Erythroblast (primary cell): Measurements from ENCODE around the gene EXPH5.
"Not testable (repeated sequence)": the region's sequence is repeated elsewhere in the genome, so short reads cannot be mapped to it uniquely, and the experiment has no call there.

Source experiments
- DNase-seq, 2 experiments: peaks; one replicate each; lab custom pipeline; 2025; lab: John Stamatoyannopoulos, UW
- GATA1 ChIP-seq: IDR thresholded peaks from 2 replicates; pipeline ENCODE4 v1.6.1; 2011; ENCODE audit warnings: low read depth, mild to moderate bottlenecking, control low read depth, low read length, moderate library complexity
- POLR2A ChIP-seq: IDR thresholded peaks from 2 replicates; pipeline ENCODE4 v1.6.1; 2011; ENCODE audit warnings: mild to moderate bottlenecking, low read length

The EXPH5 gene

GRCh38 chr11:108593214-108593922, at the start of gene EXPH5:
EXPH5 (minus strand) TSS chr11:108593768; CDS start chr11:108593536, 232 bp downstream.
- peak; percentile 94 for DNase-seq
- TF ChIP-seq GATA1, result no peak
- TF ChIP-seq POLR2A, result no peak

GRCh38 chr11:108641752-108642151, 48.2 kb upstream of the EXPH5 start:
- DNase-seq, result not testable (repeated sequence)

- no peak for DNase-seq
- no peak for TF ChIP-seq POLR2A
- TF ChIP-seq GATA1, result no peak
Observed at GRCh38 chr11:108639146-108639545, 45.6 kb upstream of the EXPH5 start.

GRCh38 chr11:108636222-108636621, 42.7 kb upstream of the EXPH5 start:
- no peak for DNase-seq
- TF ChIP-seq POLR2A (no peak), GATA1 (no peak)

- no peak for DNase-seq
Observed at GRCh38 chr11:108635106-108635505, 41.5 kb upstream of the EXPH5 start.

GRCh38 chr11:108632041-108632704, 38.6 kb upstream of the EXPH5 start:
- DNase-seq, result no peak
- TF ChIP-seq POLR2A (no peak), GATA1 (no peak)

More at GRCh38 chr11:108635106-108635505, 41.5 kb upstream of the EXPH5 start:
- TF ChIP-seq POLR2A, result no peak
- no peak for TF ChIP-seq GATA1

GRCh38 chr11:108629274-108629673, 35.7 kb upstream of the EXPH5 start:
- no peak for DNase-seq
- TF ChIP-seq POLR2A, result no peak
- TF ChIP-seq GATA1, result no peak

- peak in 1 of 2 experiments; percentile 49 for DNase-seq
- no peak for TF ChIP-seq GATA1
Observed at GRCh38 chr11:108628812-108629211, 35.2 kb upstream of the EXPH5 start.

GRCh38 chr11:108628326-108628725, 34.8 kb upstream of the EXPH5 start:
- no peak for DNase-seq
- no peak for TF ChIP-seq GATA1
- no peak for TF ChIP-seq POLR2A

GRCh38 chr11:108624196-108624925, 30.8 kb upstream of the EXPH5 start:
- TF ChIP-seq GATA1, result no peak
- DNase-seq, result no peak

- TF ChIP-seq POLR2A (no peak), GATA1 (no peak)
- no peak for DNase-seq
Observed at GRCh38 chr11:108622341-108622740, 28.8 kb upstream of the EXPH5 start.

GRCh38 chr11:108620958-108621772, 27.6 kb upstream of the EXPH5 start:
- TF ChIP-seq GATA1, result no peak
- no peak for TF ChIP-seq POLR2A
- no peak for DNase-seq

GRCh38 chr11:108618529-108618928, 25.0 kb upstream of the EXPH5 start:
- no peak for DNase-seq
- TF ChIP-seq GATA1, result no peak
- TF ChIP-seq POLR2A, result no peak
